ENCODE results near the gene FKBP1C.

The FKBP1C gene

GRCh38 chr6:63236398-63236817 lies 25.1 kb downstream of the FKBP1C start:
- ChIA-PET CTCF (no interaction called here), POLR2A (no interaction called here)
- no peak for DNase-seq (ENCODE audit: low read depth, low spot score)
- no peak overlapping the region for H3K4me3 ChIP-seq (ENCODE audit: low read depth, low read length)
- TF ChIP-seq CTCF (IDR thresholded peaks at IDR 0.05; ENCODE audit: insufficient read depth, low read length, missing control alignments): no peak

- no peak for TF ChIP-seq CTCF (IDR thresholded peaks at IDR 0.05; ENCODE audit: insufficient read depth, low read length, missing control alignments)
- ChIA-PET CTCF (no interaction called here), POLR2A (no interaction called here)
- no peak for DNase-seq (ENCODE audit: low read depth, low spot score)
- no peak overlapping the region for H3K4me3 ChIP-seq (ENCODE audit: low read depth, low read length)
Observed at GRCh38 chr6:63245420-63245819, 34.2 kb downstream of the FKBP1C start.

DNA sequence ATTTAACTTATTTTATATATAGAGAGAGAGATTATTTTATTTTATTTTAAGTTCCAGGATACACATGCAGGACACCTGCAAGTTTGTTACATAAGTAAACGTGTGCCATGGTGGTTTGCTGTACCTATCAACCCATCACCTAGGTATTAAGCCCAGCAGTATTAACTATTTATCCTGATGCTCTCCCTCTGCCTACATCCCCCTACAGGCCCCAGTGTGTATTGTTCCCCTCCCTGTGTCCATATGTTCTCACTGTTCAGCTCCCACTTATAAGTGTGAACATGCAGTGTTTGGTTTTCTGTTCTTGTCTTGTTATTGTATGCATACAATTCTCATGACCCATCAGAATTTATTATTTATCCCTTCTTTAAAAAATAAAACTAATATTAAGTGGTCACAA lies 34.6 kb downstream of the FKBP1C start:
- no peak overlapping the region for H3K4me3 ChIP-seq (ENCODE audit: low read depth, low read length)
- CTCF ChIA-PET: no interaction called here
- DNase-seq (ENCODE audit: low read depth, low spot score): no peak
- no peak for TF ChIP-seq CTCF (IDR thresholded peaks at IDR 0.05; ENCODE audit: insufficient read depth, low read length, missing control alignments)
- POLR2A ChIA-PET: no interaction called here

GRCh38 chr6:63246581-63246980 lies 35.3 kb downstream of the FKBP1C start:
- no peak overlapping the region for H3K4me3 ChIP-seq (ENCODE audit: low read depth, low read length)
- ChIA-PET CTCF (no interaction called here), POLR2A (no interaction called here)
- no peak for TF ChIP-seq CTCF (IDR thresholded peaks at IDR 0.05; ENCODE audit: insufficient read depth, low read length, missing control alignments)
- no peak for DNase-seq (ENCODE audit: low read depth, low spot score)

DNA sequence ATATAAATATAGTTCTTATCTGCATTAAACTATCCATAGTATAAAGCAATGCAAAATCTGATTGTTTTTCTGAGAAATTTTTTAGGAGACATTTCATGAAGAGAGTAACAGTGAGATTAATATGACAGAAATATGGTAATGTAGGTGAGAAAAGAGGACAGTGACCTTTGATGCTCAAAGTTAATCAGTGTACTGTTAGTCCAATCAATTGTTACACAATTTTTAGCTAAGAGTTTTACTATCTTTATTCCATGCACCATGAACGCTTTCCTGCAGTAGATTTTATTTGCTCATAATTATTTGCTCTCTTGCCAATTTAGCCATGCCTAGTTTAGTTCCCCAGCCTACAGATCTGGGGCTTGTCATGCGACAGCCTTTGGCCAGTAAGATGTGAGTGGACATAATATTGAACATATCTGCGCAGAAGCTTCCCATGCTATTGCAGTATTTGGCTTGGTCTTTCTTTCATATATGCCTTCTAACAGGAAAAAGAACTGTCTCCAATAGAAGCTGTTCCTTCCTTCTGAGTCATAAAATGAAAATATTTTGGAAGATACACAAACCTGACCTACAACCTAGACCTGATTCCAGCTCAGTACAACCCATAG lies 38.7 kb downstream of the FKBP1C start:
- no peak for TF ChIP-seq CTCF (IDR thresholded peaks at IDR 0.05; ENCODE audit: insufficient read depth, low read length, missing control alignments)
- ChIA-PET POLR2A (no interaction called here), CTCF (no interaction called here)
- no peak overlapping the region for H3K4me3 ChIP-seq (ENCODE audit: low read depth, low read length)
- DNase-seq (ENCODE audit: low read depth, low spot score): no peak

- no peak for TF ChIP-seq CTCF (IDR thresholded peaks at IDR 0.05; ENCODE audit: insufficient read depth, low read length, missing control alignments)
- no peak overlapping the region for H3K4me3 ChIP-seq (ENCODE audit: low read depth, low read length)
- ChIA-PET CTCF (no interaction called here), POLR2A (no interaction called here)
- DNase-seq (ENCODE audit: low read depth, low spot score): no peak
Observed at GRCh38 chr6:63259153-63259552, 47.9 kb downstream of the FKBP1C start.

All from AG04449 (cell line).